ENCODE measurements around the gene GRID1. TPM values are rescaled to one million over a fixed set of nuclear protein-coding genes. Genes with fewer than 3 reads are reported as not detected.

GRID1 gene
- total RNA-seq, 4 donors from 2014 or later: 0.35 to 10.7 (median 1.3) TPM

- H3K4me3 ChIP-seq: no peak overlapping the region
- no peaks in the 10 kb centered on the region for H3K4me1 ChIP-seq
- no peaks in the 10 kb centered on the region for H3K9me3 ChIP-seq
- no peak overlapping the region for H3K27ac ChIP-seq
- H3K36me3 ChIP-seq: no peaks in the 10 kb centered on the region
- no peak for DNase-seq
- H3K27me3 ChIP-seq: no peaks in the 10 kb centered on the region
- TF ChIP-seq CTCF (IDR thresholded peaks at IDR 0.05) (no peak), POLR2A (IDR thresholded peaks at IDR 0.05) (no peak)
These were observed 282.9 kb downstream of the GRID1 start for GRCh38 chr10:86083664-86084175.

DNA sequence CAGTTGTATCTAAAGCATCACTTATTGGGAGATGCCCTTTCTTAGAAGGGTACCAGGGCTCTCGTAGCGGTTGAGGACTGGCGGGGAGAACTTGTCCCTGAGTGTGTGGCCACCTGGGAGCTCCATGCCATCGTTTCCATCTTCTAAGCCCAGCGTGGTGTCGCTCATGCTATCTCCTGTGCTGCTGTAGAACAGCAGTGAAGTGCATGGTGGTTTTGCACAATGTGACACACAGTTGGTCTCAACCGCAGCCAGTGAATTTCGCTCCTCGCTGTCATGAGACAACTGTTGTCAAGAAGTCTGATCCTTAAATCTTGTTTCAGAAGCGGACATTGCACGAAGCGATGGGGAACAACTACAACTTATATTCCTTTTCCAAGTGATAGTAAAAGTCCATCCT, 283.4 kb downstream of the GRID1 start:
- no peak overlapping the region for H3K27ac ChIP-seq
- DNase-seq: peak in 1 of 3 donors; percentile 32
- H3K4me1 ChIP-seq: no peaks in the 10 kb centered on the region
- no peak for TF ChIP-seq CTCF (IDR thresholded peaks at IDR 0.05)
- no peak for TF ChIP-seq POLR2A (IDR thresholded peaks at IDR 0.05)
- H3K4me3 ChIP-seq: no peak overlapping the region
- no peaks in the 10 kb centered on the region for H3K27me3 ChIP-seq
- no peaks in the 10 kb centered on the region for H3K9me3 ChIP-seq
- no peaks in the 10 kb centered on the region for H3K36me3 ChIP-seq

DNA sequence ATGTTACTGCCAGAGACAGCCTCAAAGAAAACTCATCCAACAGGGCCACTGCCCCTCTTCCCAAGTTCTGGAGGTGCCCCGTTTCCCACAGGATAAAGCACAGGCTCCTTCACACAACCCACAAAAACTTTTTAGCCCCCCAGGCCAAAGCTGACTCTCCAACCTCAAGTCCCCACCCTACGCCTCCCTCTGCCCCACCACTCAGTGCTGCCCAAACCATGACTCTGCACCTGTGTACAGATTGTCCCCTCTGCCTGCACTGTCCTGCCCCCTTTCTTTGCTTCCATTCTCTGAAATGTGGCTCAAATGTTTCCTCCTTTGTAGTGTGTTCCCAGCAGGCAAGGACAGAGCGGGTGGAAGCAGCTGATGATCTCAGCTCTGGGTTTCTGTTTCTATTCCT, 284.0 kb downstream of the GRID1 start:
- TF ChIP-seq CTCF (IDR thresholded peaks at IDR 0.05) (no peak), POLR2A (IDR thresholded peaks at IDR 0.05) (no peak)
- Histone ChIP-seq H3K27me3 (no peaks in the 10 kb centered on the region), H3K9me3 (no peaks in the 10 kb centered on the region), H3K4me1 (no peaks in the 10 kb centered on the region), H3K4me3 (no peak overlapping the region), H3K27ac (no peak overlapping the region), H3K36me3 (no peaks in the 10 kb centered on the region)
- DNase-seq: no peak

GRCh38 chr10:86079088-86079487, 287.5 kb downstream of the GRID1 start:
- TF ChIP-seq POLR2A (IDR thresholded peaks at IDR 0.05) (no peak), CTCF (IDR thresholded peaks at IDR 0.05) (no peak)
- Histone ChIP-seq H3K4me3 (no peak overlapping the region), H3K27me3 (no peaks in the 10 kb centered on the region), H3K9me3 (no peaks in the 10 kb centered on the region), H3K4me1 (no peaks in the 10 kb centered on the region), H3K36me3 (no peaks in the 10 kb centered on the region), H3K27ac (no peak overlapping the region)
- no peak for DNase-seq

- Histone ChIP-seq H3K4me1 (no peaks in the 10 kb centered on the region), H3K27ac (no peak overlapping the region), H3K9me3 (no peaks in the 10 kb centered on the region), H3K27me3 (no peaks in the 10 kb centered on the region), H3K36me3 (no peaks in the 10 kb centered on the region), H3K4me3 (no peak overlapping the region)
- peak in 1 of 3 donors; percentile 24 for DNase-seq
- TF ChIP-seq CTCF (IDR thresholded peaks at IDR 0.05) (no peak), POLR2A (IDR thresholded peaks at IDR 0.05) (no peak)
These were observed 288.0 kb downstream of the GRID1 start for GRCh38 chr10:86078639-86079035.

All from Peyer's patch (tissue), 4 donors.